ENCODE data around the gene HOXA3.

The HOXA3 gene

DNA sequence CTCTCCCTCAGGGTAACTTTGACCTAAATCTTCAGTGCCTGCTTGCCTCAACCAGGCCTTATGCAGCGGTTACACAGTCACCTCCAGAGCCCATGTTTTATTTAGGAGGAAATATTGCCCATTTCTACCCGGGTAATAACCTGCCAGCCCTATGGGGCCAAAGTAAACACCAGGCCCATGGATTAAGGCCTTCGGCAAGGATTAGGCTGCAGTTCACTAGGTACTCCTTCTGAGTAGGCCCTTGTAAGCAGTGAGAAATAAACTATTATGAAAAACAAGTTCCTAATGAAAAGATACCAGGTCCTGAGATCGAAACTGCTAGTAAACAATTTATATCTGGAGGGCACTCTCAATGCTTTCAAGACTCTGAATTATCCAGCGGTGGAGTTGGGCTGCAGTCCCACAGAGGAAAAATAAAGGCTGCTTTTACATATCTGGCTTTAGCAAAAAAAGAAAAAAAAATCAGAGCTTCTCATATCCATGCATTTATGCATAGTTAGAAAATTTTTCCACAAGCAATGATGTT, 25.5 kb upstream of the HOXA3 start:
- DNase-seq (ENCODE audit: low read depth in 2 of 2): no peak

DNA sequence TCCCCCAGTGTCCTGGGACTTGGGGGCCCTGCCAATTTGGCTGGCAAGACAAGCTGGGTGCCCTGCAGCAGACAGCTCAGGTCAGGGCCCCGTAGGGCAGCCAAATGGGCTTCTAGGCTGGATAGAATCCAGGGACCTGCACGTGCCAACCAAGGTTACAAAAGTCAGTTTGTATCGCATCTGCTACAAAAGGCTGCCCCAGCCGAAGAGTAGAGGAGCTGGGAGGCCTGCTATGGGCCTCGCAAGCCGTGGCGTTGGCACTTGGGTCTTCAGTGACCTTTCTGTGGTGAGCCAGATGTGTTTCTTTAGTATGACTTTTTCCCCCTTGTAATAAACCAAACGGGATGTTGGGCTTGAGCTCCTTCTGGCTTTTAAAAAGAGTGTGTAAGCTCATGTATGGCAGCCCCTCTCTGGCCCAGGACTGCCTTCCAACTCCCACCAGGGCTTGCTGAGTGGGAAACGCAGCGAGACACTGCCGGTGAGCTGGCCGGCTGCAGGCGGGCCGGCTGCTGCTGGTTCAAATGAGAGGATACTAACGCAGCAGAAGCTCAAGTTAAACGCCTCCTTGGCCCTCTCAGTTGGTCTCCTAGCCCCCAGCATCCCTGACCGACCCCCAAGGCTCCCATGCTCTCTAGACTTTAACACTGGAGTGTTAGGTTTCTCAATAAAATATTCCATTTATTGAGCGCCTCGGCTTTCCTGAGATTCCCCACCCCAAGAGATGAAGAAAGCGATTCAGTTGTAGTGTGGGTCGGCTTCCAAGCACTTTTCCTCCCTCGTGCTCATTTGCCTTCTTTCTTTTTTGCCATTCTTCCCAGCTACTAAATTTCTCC, 24.8 kb upstream of the HOXA3 start:
- DNase-seq (ENCODE audit: low read depth in 2 of 2): no peak

DNA sequence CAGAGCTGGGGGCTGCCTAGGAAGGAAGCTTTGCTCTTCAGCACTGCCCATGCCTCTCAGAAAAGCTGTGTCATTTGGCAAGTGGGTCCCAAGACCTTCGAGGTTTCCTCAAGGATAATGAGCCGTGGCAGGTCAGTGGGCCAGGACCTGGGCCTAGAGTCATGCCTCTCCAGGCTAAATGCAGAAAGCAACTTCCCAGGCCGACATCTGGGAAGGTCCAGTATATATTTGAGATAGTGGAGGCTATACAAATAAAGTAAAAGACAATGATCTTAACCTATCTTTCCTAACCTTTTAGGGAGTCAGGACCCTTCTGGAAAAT, 24.1 kb upstream of the HOXA3 start:
- no peak for DNase-seq (ENCODE audit: low read depth in 2 of 2)

DNA sequence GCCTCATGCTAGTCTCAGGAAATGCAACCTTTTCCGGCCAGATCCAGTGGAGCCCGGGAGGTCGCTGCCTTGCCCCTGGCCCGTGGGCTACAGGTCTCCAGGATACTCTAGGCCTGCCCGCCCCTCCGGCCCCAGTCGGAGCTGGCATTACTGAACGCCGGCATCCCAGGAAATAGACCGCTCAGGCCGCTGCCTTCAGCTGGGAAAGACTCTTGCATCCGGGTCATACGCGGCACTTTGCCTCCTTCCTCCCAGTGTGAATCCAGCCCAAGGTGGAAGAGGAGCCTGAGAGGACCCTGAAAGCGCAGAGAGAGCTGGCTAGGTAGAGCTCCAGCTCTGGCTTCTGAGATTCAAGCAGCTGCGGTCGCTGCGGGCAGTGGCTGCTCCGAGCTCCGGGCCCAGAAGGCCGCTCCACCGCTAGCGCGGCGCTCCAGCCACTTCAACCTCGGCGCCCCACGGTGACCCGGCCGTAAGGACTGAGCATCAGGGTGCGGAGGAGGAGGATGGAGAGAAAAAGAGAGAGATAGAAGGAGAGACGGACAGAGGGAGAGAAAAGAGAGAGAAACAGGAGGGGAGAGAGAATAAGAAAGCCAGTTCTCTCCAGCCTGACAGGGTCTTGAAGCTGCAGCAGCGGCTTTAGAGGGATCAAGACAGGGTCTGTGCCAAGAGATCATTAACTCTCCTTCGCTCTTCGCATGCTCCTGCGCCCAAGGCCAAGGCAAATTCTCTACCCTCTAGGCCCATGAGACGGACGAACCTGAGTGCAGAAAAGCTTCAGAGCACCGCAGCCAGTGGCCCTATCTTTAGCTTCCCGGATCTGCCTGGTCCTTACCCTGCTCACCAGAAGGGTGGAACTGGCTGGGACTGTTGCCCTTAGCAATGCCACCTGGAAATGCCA, 23.5 kb upstream of the HOXA3 start:
- no peak for DNase-seq (ENCODE audit: low read depth in 2 of 2)

DNA sequence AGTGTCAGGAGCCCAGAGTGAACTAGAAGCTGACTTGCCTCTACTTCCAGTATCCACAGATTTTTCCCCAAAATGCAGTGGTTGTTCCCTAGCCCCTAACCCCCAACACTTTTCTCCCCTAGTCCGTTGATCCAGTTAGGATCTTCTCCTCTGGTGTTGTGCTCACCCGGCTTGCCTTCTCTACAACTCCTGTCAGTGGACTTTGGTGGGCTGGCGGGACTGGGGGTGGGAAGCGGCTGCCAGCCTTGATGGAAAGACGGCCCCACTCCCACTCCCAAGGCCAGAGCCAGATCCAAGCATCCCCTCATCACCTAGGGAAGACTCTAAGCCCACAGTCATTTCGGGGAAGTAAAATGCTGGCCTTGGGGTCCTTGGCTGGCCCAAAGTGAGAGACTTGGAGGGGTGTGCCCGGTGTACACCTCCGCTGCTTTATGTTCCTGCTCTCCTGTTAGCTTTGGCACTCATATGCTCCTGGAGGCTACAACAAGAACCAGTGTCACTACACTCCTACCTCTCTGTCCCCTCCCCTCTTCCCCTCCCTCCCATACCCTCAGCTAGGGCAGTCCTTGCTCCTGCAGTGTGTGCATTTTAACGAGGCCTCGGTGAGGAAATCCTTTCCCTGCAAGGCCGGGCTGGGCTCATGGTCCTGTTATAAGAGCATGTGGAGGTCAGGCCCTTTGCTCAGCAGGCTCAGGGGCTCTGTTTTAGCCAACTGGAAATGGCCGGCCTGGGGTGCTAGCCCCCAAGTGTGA, 22.7 kb upstream of the HOXA3 start:
- DNase-seq (ENCODE audit: low read depth in 2 of 2): no peak

DNA sequence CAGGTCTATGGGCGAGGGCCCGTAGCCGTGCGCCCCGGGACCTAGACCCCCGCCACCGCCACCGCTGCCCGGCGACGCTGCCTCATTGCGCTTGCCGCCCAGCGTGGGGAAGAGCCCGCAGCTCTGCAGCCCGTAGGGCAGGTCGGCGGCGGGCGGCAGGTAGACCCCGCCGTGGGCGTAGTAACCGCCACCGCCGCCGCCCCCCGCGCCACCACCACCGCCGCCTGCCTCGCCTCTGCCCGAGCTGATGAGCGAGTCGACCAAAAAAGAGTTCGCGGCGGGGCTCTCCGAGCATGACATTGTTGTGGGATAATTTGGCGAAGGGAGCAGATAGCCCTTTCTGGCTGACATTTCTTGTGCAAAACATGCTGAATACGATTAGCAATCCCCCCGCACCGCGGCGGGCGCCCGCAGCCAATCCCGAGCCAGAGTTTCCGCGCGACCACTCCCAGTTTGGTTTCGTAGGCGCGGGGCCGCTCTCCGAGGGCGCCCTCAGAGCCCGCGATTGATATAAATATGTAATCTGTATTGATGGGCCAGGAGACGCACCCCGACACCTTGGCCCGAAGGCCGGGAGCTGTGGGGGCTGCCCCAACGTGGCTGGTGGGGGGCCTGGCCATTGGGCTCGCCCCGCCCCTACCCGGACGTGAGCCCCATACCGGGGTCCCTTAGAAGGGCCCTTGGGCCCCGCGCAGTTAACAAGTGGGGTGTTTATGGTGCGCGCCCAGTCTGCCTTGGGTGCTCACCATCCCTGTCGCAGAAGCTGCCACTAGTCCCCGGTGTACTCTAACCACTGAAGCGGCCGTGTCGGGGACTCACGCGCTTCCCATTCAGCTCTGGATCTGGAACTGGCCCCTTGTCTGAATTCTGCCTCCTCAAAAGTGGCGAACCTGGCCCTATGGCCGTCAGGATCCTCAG, 21.8 kb upstream of the HOXA3 start, which contains the start of gene HOXA10:
HOXA10 (minus strand) TSS at position 365 of the 918 bp plus-strand sequence; CDS start at position 351, 14 bp downstream.
- no peak for DNase-seq (ENCODE audit: low read depth in 2 of 2)

DNA sequence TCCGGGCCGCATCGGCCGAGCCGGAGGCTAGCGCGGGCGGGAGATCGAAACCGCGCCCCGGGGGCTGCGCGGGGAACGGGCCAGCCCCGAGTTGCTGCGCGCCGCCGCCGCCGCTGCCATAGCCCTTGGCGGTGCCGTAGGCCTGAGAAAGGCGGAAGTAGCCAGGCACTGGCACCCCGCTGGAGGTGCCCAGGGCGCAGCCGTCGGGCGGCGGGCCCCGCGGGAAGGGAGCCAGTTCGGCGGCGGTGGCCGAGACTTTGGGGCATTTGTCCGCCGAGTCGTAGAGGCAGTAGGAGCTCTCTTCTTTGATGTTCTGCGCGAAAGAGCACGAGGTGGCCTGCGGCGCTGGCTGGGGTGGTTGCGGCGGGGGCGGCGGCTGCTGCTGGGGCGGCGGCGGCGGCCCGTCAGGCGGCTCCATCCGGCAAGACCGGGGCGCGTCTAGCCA, 21.1 kb upstream of the HOXA3 start:
- no peak for DNase-seq (ENCODE audit: low read depth in 2 of 2)

DNA sequence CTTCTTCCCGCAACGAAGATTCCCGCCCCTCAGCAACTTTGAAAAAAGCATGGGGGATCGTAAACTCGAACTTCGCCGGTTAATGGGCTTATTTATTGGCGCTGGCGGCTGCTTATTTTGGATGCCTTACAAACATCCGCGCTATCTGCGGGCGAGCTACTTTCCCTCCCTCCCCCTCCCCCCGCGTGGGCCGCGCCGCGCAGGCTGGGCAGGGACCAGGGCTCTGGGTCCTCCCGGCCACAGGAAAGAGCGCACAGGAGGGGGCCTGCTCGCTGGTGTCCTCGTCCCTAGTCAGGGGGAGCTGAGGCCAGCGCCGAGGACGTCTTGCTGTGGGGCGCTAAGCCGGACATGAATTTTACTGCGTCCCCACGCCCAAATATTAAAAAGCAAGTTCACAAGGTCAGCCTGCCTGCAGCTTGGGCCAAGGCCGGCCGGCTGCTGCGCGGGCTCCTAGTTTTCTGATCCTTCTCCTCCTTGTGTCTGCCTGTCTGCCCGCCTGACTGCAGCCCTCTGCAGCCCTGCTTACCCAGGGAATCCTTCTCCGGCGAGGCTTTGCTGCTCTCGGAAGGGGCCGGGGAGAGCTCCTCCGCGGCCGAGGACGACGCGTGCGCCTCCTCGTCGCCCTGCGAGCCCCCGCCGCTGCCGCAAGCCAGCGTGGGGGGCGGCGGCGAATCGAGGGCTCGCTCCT, 20.6 kb upstream of the HOXA3 start:
- no peak for DNase-seq (ENCODE audit: low read depth in 2 of 2)

DNA sequence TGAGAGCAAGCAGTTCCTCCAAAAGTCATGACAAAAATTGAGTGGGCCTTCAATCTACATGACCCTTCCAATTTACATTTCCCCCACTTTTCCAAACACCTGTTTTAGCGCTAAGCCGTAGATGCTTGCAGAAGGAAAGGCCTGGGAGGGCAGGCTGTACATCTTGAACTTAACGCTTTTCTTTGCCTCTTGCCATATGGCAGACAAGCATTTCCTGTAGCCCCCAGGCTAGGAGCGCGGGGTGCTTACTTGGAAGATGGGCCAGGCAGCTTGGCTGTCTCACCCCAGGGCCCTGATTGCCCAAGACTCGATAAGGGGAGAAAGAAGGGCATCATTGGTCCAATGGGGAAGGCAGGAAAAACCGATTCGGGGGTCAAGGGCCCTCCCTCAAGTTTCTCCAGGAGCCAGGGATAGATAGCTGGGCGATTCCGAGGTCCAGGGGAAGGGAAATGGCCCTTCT, 20.0 kb upstream of the HOXA3 start:
- DNase-seq (ENCODE audit: low read depth in 2 of 2): no peak

DNA sequence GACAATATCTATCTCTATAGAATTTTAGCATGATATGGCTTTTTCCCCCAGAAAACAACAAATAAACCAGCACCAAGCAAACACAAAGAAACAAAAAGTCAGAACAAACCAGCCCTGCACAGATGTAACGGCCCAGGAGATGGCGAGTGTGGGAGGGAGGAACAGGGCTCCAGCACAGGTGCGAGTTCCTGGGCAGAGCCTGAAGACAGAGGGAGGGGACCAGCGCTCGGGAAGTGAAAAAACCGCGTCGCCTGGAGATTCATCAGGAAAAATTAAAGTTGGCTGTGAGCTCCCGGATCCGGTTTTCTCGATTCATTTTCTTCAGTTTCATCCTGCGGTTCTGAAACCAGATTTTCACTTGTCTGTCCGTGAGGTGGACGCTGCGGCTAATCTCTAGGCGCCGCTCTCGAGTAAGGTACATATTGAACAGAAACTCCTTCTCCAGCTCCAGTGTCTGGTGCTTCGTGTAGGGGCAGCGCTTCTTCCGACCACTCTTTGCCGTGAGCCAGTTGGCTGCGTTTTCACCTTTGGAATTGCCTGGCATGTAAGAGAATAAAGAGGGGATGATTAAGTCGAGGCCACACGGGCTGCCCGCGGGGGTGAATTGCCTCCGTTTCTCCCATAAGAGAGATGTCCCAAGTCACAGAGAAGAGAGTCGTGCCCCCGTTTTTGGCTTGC, 19.4 kb upstream of the HOXA3 start:
- no peak for DNase-seq (ENCODE audit: low read depth in 2 of 2)

DNA sequence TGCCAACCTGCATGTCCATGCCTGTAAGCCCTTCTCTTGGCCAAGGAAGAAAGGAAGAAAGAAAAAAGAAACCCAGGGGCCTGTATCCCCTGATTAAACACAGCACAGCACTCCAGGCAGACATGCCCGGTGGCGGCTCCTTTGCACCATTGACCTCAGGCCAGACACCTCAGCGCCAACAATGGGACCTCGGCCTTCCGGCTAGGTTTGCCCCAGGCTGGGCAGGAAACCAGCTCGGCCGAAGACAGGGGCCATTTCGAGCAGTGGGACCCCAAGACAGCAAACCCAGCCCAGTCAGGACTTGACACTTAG, 18.9 kb upstream of the HOXA3 start:
- no peak for DNase-seq (ENCODE audit: low read depth in 2 of 2)

DNA sequence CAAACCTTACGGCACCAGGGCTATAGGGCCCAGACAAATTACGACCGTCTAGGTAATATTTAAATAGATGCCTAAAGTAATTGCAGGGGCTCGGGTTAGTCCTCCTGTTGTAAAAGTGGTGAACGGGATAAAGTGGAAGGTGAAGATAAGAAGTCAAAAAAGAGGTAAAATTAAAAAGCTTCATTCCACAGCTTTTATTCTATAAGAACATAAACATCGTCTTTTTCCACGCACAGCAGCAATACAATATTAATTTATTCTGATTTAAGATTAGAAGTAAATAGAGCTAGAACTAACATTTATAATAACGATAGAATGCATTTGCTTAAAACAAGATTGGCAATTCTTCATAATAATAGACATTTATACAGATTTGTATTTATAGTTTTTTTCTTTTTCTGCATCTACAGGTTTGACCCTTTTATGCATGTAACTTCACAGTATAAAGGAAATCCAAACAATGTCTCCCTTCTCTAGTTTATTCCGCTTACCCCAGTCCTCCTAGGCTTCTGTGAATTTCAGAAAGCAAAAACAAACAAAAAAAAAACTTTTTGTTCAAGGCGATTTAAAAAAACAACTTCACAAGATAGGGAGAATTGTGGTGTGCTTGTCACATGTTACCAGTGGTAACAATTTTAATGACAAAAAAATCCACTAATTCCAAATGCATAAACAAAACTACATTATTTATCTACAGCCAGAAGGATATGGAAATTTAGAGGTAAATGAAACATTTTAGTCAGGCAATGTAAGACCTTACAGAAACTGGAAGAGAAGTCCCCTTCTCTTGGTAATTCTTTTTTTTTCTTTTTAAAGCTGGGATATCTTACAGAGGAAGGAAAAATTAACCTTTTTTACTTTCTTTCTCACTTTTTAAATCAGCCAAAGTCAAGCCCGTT, 18.3 kb upstream of the HOXA3 start:
- DNase-seq (ENCODE audit: low read depth in 2 of 2): no peak

DNA sequence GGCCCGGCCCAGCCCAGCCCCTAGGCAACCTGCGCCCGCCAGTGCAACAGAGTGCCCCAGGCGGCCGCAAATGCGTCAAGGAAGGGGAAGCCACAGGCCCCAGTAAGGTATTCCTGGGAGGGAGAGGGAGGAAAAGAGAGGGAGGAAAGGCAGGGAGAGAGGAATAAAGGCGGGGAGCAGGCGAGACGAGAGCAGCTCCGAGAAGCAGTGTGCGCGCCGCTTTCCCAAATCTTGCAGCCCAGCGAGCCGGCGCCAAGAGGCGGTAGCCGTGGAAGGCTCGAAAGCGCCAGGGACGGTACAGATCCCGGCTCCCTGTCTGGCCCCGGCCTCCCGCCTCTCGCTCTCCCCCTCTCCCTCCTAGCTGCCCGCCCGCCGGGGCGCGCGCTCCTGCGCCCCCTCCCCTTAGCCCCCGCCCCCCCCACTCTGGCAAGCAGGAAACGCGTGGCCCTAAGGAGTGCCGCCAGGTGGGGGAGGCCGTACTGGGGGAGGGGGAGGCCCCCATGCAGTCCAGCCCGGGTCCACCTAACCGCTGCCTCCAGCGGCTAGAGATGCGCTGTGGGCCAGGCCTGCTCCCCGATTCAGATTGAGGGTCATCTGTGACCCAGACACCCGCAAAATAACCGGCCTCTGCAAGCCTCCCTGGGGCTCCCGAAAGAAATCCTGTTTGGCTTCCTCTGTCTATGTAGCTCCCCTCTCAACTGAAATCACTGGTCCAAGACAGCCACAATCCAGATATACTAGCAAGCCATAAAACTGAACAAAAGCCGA, 17.5 kb upstream of the HOXA3 start:
- DNase-seq (ENCODE audit: low read depth in 2 of 2): no peak

DNA sequence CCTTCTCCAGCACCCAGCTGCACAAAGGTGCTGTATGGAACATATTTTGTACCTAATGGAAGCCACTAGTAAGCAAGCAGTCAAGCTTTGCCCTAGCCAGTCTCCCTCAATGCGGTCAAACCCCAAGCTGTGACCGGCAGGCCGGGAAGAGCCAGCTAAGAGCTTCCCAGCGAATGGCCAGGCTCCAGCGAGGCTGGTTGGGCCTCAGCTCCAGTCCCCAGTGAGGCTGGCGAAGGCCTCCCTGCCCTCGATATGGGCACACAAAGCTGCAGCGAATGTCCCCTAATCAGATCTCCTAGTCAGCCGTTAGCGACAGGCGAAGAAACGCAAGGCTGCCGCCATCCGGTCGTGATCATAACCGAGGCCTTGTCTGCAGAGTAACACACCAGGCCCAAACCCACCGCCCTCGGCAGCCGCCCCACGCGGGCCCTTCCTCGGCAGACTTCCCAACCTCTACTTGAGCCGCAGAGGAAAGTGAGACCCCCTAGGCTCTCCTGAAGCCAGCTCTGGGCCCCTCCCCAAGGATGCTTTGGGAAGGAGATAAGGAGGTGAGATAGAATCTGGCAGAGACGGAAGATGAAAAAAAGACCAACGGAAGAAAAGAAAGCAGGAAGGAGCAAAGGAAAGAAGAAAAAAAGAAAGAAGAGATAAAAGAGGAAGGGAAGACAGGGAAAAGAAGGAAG, 16.0 kb upstream of the HOXA3 start:
- no peak for DNase-seq (ENCODE audit: low read depth in 2 of 2)

DNA sequence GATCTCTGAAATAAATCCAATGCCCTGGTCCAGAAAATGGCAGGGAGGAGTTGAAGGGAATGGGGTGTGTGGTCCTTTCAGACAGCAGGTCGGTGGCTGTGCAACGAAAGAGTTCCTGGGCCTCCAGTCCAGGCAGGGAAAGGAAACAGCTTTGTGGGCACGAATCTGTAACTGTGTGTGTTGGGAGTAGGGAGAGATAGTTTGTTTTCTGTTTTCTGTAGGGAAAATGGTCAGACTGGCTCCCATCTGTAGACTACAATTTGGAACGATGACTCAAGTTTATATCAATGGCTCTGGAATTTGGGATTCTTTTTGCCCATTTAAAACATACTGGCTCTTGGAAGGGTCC, 15.5 kb upstream of the HOXA3 start:
- DNase-seq (ENCODE audit: low read depth in 2 of 2): no peak

DNA sequence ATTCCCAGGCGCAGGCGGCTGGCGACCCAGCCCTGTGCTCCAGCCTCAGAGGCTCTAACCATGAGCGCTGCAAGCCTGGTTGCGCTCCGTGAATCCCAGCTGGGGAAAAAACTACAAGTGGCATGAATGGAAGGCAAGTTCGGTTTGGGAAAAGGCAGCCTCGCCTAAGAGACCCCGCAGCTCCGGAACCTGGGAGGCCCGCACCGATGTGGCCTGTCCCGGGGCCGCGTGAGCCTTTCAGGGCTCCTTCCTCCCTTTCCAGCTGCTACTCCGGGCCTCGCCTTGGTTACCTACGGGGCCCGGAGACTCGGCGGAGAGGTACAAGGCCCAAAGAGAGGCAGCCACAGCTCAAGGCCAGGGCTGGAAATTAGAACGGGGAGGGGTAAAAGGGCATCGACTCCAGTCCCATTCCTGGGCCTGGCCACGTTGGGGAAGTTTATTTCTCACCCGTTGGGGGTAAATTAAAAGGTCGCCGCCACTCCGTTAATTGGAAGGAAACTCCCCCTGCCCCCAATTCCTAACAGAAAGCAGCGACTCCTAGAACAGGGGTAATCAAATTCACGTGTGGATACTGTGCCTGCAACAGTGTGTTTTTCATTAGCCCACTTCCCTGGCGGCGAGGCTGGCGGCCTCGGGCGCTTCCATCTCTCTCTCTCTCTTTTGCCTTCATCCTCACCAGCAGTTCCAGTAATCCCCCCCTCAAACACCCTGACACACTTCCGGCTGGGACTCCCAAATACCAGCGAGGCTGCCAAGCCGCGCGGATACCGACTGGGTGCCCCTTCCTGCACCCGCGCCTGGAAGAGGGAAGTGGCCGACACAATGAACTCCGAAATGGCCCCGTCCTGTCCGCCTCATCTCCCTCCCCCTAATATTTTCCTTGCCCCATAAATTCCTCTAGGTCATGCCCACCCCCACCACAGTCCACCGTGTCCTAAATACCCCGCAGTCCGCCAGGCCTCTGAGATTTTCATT, 14.4 kb upstream of the HOXA3 start:
- DNase-seq (ENCODE audit: low read depth in 2 of 2): no peak
